ENCODE data around the gene CD47.

DNA sequence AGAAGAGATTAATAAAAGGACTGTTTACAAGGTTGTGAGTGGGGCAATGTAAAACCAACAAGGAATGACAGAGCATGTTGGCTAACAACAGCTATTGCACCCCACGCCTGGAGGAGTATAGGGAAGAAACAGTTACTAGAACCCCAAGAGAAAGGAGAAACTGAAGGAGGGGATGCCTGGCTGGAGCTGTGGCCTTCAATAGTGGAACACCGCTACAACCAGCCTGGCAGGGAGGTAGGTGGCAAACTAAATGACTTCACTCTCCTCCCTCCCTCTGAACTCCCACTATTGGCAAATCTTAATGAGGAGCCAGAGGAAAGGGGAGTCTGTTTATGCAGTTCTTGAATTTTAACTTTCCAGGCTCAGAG lies 7.2 kb upstream of the CD47 start:
- TF ChIP-seq, protein P1, sequence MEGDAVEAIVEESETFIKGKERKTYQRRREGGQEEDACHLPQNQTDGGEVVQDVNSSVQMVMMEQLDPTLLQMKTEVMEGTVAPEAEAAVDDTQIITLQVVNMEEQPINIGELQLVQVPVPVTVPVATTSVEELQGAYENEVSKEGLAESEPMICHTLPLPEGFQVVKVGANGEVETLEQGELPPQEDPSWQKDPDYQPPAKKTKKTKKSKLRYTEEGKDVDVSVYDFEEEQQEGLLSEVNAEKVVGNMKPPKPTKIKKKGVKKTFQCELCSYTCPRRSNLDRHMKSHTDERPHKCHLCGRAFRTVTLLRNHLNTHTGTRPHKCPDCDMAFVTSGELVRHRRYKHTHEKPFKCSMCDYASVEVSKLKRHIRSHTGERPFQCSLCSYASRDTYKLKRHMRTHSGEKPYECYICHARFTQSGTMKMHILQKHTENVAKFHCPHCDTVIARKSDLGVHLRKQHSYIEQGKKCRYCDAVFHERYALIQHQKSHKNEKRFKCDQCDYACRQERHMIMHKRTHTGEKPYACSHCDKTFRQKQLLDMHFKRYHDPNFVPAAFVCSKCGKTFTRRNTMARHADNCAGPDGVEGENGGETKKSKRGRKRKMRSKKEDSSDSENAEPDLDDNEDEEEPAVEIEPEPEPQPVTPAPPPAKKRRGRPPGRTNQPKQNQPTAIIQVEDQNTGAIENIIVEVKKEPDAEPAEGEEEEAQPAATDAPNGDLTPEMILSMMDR (IDR thresholded peaks at IDR 0.05): no peak
- TF ChIP-seq POLR2AphosphoS5 (IDR thresholded peaks at IDR 0.05) (no peak), POLR2A (IDR thresholded peaks at IDR 0.05) (no peak)

All from sigmoid colon (tissue), 4 donors.